MM.1S (cell line): Measurements from ENCODE around the gene ARHGEF38.

ENCODE experiments used
- EZH2 ChIP-seq: fragments of 300-600 bp; sonication (generic); optimal IDR thresholded peaks from 2 replicates; pipeline ENCODE3; 2017; ENCODE audit warnings: low read depth, mild to moderate bottlenecking, antibody characterized with exemption, low read length, mixed read lengths
- EZH2phosphoT487 ChIP-seq: fragments of 300-600 bp; sonication (generic); IDR thresholded peaks from 2 replicates; pipeline ENCODE4 v1.6.1; 2018; ENCODE audit warnings: antibody characterized with exemption, low read length
- TF ChIP-seq, protein P1 (sequence below): fragments of 300-600 bp; sonication (generic); IDR thresholded peaks from 2 replicates; pipeline ENCODE4 v1.5.1; 2016; ENCODE audit warnings: antibody characterized with exemption, low read length, mixed read lengths

DNA sequence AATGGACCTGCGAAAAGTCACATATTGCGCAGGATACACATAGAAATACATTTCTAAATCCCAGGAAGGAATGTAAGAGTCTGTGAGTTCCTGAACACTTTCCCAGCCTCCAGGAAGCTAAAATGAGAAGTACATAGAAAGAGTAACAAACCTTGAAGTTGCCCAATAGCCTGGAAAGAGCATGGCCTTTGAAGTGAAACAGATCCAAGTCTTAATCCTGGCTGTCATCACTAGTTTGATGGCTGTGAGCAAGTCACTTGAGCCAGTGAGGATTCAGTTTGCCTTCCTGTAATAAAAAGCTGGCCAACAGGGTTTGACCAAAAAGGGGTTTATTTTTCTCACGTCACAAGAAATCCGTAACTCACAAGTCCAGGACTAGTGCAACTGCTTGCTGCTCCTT is 69.8 kb downstream of the ARHGEF38 start:
- TF ChIP-seq, protein P1, sequence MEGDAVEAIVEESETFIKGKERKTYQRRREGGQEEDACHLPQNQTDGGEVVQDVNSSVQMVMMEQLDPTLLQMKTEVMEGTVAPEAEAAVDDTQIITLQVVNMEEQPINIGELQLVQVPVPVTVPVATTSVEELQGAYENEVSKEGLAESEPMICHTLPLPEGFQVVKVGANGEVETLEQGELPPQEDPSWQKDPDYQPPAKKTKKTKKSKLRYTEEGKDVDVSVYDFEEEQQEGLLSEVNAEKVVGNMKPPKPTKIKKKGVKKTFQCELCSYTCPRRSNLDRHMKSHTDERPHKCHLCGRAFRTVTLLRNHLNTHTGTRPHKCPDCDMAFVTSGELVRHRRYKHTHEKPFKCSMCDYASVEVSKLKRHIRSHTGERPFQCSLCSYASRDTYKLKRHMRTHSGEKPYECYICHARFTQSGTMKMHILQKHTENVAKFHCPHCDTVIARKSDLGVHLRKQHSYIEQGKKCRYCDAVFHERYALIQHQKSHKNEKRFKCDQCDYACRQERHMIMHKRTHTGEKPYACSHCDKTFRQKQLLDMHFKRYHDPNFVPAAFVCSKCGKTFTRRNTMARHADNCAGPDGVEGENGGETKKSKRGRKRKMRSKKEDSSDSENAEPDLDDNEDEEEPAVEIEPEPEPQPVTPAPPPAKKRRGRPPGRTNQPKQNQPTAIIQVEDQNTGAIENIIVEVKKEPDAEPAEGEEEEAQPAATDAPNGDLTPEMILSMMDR, result no peak
- no peak for TF ChIP-seq EZH2
- TF ChIP-seq EZH2phosphoT487, result no peak
